AG09319 (cell line): ENCODE results near the gene MUCL3.

Experiments
- DNase-seq: peaks from one replicate; pipeline ENCODE4 v3.0.0-alpha.2; 2010; ENCODE audit warnings: low read depth; ENCODE audit errors: extremely low read depth
- CTCF ChIP-seq: IDR thresholded peaks from 2 replicates; pipeline ENCODE4 v1.5.1; 2011; ENCODE audit warnings: low read depth, mild to moderate bottlenecking, inconsistent platforms, low read length, moderate library complexity

MUCL3 gene

GRCh38 chr6:31002471-31002870 is 61.7 kb downstream of the MUCL3 start:
- no peak for TF ChIP-seq CTCF
- DNase-seq, result no peak
